GDM1 (cell line): ENCODE data around the gene C10orf53.

Experiments used
- DNase-seq: peaks from one replicate; lab custom pipeline; 2025; lab: John Stamatoyannopoulos, UW

C10orf53 gene, protein sequence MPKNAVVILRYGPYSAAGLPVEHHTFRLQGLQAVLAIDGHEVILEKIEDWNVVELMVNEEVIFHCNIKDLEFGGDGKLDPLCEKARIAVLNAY

DNA sequence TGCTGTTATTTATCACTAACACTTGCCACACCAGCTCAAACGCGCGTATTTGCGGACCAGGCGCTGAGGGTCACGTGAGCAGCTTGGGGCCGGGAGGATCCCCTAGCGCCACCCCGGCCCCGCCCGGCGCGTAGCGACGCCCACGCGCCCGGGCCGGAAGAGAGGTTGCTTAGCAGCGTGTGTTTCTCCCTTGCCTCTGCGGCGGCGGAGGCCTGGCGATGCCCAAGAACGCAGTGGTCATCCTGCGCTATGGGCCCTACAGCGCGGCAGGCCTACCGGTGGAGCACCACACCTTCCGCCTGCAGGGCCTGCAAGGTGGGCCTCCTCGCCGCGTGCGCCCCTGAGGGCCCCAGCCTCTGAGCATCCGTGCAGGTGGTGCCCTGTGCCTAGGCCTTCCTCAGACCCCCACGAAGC, at the start of gene C10orf53:
Gene C10orf53, plus strand, starts transcription at position 172 of the 414 bp plus-strand sequence. Its CDS starts 47 bp downstream, at position 219.
- DNase-seq: no peak

DNA sequence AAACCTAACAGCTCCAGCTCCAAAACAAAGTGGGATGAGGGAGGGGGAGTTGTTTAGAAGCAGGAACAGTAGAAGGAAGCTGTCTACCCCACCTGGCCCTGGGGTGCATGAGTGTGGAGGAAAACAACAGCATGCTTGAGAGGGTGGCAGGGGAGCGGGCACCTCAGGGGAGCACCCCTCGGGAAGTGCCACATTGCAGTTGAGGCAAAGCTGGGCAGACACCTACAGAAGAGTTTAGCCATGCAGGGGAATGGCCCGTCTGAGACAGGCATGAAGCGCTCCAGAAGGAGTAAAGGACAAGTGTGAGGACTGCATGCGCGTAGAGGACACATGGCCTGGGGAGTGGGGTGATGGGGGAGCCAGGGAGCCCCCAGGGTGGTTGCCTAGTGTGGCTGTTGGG, 47.5 kb upstream of the C10orf53 start:
- no peak for DNase-seq

DNA sequence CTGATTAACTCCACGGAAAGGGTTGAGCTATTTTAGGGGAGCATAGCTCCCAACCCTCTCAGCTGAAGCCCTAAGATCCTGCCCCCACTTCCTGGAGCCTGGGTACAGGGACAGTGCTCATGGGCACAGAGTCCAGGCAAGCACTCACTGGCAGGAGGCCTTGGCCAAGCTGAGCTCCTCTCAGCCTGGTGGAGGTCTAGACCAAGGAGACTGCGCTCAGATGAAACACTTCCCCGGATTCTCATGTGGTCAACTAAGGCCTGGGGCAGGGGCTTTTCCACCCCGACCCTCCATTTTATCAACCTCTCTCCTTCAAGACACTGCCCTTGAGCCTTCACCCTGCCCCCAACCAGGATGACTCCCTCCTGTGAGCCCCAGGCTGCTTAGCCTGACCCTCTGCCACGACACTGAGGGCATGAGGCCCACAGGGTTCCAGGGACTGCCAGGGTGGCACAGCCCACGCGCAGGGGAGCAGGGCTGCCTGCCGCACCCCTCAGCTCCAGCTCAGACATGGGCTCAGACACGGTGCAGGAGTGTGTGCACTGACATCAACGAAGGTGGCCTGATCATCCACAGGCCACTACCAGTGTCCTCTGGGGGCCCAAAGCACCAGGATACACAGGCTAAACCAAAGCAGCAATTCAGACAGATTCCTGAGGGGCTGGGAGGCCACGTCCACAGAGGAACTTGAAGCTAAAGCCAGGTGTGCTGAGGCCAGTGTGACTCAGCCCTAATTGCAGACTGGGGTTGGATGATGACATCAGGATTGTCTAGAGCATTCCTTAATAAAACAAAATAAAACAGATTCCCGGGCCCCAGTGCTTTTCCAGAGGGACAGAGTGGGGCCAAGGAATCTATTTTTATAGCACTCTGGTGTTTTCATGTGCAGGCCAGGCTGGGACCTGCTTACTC, 46.8 kb upstream of the C10orf53 start:
- DNase-seq: no peak

DNA sequence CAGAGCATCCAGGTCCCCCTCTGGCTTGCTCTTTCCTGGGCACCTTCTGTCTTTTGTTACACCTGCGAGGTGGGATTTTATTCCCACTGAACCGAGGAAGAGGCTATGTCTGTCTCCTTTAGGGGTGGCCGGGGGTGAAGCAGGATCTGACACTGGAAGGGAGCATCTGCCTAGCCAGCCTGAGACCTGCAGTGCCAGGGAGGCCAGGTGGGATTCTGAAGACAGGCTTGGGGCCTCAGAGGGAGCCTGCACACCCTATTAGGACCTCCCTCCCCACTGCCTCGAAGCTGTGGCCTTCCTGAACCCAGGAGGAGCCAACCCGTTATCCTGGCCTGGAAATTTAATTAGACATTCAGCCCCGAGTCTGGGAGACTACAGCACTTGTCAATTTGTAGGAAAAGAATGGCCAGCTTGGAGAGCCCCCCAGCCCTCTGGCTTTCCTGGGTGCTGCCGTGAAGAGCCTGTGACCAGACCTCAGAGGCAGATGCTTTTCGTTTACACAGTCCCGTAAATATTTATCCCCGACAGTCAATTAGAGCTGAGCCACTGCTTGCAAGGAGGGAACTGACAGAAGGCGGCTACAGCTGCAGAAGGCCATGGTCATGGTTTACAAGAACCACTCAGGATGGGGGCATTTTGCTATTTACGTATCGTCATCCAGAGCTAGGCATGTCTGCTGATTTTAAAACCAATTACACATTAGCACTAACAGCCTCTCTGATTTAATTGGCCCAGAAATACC, 46.0 kb upstream of the C10orf53 start:
- DNase-seq: no peak

DNA sequence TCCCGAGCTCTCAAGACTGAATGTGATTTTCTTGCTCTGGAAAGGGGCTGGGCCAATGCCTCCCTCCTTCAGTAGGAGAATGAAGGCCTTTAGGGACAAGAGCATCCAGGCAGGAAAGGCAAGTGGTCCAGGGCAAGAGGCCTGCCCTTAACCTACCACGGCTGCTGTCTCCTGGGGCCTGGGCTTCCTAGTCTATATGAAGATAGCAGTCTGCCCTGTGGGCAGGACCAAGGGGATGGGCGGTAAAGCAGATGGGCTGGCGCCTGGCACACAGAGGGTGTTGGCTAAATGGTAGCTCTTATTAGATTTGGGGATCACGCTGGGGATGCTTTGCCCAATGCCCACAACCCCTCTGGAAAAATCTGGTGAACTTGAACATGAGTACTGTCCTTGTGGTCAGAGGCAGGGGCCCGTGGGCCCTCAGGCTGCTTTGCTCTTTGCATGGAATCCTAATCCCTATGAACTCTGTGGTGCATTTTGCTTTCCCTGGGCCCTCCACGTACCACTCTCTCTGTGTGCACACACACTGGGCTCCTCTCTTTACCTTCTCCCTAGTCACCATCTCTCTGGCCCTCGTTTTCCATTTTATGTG, 45.3 kb upstream of the C10orf53 start:
- DNase-seq: no peak

DNA sequence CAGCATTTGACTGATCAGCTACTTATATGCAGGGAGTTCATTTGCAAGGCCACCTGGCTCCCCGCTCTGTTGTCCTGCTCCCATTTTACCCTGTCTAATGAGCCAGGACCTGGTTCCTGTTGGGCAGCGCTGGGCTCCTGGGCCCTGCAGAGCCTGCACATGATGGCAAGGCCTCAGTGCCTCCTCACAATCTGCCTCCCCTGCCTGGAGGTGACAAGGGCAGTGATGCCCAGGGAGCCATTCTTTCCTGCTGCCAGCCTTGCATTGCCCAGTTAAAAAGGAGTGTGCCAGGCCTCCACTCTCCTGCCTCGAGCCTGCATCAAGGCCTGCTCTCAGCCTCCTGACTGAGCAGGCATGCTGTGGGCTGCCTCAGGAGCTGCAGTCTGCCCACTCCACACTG, 37.1 kb upstream of the C10orf53 start:
- DNase-seq: no peak

DNA sequence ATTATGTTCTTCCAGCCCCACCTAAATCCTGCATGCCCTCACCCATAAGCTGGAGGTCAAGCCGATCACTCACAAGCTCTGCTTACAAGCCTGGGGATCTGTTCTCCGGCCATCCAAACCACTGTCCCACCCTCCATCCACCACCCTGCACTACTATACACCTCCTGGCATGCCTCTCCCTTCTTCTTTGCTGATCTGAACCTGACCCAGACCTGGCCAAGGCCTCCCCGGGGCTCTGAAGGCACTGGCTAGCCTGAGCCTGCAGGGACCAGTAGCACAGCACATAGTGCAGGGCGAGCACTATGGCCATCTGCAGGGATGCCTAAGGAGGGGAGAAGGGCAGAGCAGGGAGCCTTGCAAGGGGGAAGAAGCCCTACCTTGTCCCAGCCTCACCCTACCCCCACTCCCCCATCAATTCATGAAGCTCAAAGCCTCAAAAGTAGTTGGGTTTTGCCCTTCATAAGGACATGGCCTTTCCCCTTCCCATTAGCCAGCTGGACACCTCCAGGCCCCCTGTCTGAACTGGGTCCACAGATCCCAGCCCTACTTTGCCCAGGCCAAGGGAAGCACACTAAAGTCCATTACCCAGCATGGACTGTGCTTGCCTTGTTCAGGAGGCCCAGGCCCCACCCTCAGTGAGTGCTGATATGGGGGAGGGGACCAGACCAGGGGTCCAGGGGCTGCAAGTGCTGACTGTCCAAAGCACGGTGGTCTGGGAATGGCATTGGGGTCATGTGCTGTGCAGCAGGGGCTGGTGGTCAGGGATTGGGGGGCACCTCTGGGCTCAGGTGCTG, 36.0 kb upstream of the C10orf53 start:
- no peak for DNase-seq

DNA sequence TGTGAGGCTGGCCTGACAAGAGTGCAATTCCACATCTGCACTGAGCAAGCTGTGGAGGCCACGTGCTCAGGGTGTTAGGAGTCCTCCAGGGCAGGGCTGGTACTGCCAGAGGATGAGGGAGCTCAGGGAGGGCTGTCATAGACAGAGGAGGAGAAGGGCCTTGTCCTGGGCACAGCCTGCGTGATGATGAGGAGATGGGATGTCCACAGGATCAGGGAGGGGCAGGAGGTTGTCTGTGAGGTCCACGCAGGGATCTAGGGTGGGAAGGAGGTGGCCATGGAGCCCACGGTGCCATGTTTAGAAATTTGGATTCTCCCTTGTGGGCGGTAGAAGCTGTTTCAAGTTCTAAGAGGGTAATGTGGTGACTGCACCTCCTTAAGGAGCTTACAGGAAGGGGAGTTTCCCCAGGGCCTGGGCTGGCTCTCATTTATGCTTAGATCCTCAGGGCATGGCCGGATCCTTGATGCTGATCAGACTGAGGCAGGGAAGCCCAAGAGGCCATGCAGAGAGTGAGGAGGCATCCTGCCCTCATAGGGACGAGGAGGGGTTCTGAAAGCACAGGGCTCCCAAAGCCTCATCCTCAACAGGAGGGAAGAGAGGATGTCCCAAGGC, 35.3 kb upstream of the C10orf53 start:
- no peak for DNase-seq

DNA sequence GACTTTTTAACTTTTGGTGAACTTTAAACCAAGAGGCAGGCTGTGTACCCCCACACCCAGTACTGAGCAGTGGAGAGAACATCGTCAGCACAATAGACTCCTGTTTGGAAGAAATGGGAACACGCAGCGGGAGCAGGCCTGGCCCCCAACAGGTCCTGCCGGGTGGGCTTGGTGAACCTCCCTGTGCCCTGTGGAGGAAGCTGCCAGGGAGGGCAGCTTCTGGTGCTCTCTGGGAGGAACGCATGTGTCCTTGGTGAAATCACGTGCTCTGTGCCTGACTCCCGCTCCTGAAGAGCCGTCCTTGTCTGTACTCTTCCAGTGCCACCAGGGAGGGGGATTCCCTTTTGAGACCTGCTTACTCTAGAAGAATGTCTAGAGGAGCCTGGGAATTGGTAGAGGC, 34.0 kb upstream of the C10orf53 start:
- DNase-seq: no peak

DNA sequence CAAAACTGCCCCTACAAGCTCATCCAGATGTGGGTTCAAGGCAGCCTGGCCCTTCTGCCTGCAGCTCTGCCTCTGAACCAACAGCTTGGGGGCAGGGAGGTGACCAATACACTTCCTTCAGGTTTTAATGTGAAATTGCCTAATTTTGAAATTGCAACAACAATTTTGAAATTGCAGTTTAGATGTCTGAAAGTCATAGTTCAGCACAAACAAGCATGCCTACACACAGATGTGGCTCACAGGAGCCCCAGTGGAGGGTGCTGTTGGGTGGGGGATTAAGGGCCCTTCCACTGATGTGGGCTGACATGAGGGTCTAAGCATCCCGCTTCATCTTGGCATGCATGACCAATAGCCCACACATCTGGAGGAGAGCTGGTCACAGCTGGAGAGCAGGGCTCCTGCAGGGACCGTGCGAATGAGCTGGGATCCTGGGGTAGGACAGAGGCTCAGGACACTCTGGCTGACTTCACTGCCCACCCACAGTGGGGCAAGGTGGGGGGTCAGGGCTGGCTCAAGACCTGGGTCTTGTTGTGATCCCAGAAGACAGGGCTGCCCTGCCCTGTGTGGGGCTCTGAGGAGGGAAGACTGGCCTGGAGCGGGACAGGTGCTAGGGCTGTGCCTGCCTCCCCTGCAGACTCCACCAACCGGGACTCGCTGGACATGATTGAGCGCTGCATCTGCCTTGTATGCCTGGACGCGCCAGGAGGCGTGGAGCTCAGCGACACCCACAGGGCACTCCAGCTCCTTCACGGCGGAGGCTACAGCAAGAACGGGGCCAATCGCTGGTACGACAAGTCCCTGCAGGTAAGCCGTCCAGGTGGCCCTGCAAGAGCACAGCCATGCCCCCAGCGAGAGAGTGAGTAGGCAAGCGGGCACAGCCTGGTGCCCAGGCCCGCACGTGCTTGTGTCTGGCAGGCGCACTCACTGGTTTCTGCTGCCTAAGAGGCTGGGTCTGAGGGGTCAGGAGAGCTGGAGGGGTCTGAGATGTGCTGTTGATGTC, 33.3 kb upstream of the C10orf53 start:
- DNase-seq: no peak

DNA sequence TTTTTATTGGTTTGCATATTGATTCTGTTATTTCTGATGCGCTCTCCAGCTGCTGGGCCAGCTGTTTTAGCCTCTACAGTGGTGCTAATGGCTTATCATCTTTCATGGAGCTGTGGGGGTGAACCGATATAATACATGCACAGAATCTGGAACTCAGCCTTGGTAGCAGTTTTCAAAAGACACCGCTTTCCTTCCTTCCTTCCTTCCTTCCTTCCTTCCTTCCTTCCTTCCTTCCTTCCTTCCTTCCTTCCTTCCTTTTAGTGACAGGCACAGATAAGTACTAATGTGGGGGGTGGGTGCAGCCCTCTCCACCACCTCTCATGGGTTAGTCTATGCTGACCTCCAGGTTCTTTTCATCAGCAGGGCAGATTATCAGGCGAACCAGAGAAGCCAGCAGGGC, 31.9 kb upstream of the C10orf53 start:
- DNase-seq: no peak

DNA sequence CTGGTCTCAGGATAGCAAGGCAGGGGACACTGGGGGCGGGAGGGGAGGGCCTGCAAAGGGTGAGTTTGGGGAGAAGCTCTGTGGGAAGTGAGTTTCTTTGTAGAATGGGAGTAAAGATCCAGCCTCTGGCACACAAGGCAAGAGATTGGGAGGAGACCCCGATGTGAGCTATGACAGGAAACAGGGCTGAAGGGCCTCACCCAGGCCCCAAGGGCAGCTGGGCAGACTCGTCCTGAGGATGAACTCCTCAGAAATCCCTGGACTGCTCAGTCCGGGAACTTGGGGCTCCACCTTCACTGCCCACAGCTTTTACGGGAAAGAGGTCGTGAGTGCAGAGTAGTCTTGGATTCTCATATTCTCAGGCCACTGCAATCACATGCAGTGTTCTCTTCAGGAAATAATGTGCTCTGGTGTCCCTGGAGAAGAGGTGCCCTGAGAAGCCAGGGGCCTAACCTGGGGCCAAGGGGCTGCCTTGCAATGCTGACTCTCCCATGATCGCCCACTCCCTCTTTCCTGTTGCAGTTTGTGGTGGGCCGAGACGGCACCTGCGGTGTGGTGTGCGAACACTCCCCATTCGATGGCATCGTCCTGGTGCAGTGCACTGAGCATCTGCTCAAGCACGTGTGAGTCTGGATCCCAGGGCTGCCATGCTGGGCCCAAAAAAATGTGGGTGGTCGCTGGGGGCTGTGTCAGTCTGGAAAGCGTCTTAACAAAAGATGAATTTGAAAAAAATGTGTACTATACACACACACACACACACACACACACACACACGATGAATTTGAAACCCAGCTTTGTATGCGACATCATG, 31.3 kb upstream of the C10orf53 start:
- no peak for DNase-seq

DNA sequence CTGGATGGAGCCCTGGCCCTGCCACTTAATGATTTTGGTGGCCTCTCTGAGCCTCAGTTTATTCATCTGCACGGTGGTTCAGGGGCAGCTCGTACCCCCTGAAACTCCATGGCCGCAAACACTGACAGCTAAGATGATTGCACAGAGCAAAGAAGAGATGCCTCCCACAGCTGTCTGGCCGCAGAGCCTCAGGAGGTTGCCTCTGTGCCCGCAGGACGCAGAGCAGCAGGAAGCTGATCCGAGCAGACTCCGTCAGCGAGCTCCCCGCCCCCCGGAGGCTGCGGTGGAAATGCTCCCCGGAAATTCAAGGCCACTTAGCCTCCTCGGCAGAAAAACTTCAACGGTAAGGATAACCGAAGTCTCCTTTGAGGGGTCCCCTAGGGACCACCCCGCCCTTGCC, 30.2 kb upstream of the C10orf53 start:
- DNase-seq: no peak

DNA sequence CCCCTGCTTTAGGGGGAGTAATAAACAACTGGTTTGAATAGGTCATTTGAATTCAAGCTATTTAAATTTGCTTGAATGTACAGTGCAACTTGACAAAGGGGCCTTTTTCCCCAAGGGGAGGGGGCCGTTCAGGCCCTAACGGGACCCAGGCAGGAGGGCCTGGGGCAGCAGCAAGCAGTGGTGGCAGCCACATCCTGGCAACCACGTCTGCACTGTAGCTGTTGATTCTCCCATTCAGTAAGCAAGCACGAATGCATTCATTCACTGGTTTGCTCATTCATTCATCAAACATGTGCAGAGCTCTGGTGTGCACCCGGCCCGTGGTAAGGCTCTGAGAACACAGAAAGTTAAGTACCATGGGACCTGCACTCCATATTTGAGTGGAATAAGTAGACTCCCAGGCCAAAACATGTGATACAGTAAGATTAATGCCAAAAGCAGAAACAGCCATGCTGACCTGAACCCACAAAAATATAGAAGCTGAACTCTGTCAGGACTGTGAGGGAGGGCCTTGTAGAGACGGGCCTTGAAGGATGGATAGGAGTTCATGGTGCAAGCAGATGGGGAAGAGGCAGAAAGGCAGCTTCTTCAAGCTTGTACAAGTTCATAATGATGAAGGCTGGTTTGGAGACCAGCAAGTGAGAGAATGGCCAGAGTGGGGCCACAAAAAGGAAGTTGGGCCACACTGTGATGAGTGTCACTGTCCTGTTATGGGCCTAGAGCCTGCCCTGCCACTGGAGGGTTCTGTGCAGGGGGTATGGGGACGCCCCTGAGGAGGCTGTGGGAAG, 29.3 kb upstream of the C10orf53 start:
- DNase-seq: no peak

DNA sequence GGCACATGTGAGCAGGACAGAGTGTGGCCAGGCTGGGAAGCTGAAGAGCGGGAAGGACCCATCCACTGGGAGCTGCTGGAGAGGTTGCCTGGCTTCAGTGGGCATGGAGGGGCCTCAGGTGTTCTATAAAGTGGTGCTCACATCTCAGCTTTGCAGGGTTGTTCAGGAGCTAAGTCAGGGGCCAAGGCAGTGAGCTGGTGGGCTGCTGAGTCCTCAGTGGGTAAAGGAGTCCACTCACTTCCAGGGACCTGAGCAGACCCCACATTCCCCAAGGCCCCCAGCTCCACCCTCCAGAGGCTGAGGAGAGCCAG, 28.8 kb upstream of the C10orf53 start:
- DNase-seq: no peak

DNA sequence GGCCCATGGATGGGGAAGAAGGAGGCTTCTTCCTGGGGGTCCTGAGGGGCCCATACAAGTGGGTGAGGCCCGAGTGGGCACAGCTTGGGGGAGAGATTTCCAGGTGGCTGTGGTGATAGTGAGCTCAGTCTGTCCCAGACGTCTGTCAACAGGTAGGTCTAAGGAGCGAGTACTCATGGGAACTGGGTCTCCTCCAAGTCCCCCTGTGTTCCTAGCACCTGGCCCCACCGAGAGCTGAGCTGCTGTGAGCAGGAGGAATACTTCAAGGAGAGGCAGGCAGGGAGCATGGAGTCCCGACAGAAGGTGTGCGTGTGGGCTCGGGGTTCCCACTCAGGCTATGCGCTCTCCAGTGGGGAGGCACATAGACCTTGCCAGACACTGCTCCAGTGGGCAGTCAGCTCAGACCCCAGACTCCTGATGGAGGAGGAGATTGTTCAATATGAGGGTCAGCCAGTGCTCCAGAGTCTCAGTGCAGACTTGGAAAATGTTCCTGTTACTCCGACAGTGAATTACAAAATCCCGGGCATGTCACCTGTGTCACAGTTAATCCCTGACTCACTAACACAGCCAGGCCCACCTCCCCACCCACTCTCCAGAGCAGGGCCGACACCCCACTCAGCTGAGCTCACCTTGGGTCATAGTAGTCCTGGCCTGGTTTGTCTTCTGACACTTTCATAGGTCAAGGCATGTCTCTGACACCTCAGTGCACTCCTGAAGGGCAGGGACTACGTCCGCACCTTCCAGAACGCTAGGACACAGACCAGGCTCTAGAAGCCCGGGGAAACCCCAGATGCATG, 28.2 kb upstream of the C10orf53 start:
- DNase-seq: no peak

DNA sequence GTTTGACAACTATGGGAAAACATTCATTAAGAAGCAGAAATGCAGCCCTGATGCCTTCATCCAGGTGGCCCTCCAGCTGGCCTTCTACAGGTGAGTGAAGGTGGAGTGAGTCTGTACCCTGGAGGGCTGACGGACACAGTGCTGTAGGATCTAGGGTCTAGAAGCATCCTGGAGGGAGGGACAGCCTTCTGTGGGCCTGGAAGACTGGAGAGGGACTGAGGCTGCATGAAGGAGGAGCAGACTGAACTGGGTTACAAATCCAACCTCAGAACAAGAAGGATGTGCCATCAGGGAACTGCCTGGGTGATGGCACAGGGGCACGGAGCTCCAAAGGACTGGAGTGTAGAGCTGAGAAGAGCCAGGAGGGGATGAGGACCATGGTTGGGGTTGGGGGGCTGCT, 27.5 kb upstream of the C10orf53 start:
- DNase-seq: no peak
